ENCODE results near the gene STAMBPL1.
A peak's percentile ranks its signal among the peaks of the same experiment; 100 is the strongest.

Gene STAMBPL1

GRCh38 chr10:88953662-88954061 is 73.6 kb downstream of the STAMBPL1 start:
- peaks cover 0 to 4% of the 10 kb centered on the region in 2 experiments for H3K4me1 ChIP-seq (ENCODE audit: control insufficient read depth in 1 of 2, insufficient read depth in 1 of 2, low read depth in 1 of 2, low read length in 1 of 2)
- H3K27ac ChIP-seq: peak overlapping the region; percentile 39
- no peaks in the 10 kb centered on the region for H3K9me3 ChIP-seq
- TF ChIP-seq CTCF (IDR thresholded peaks at IDR 0.05): no peak
- H3K36me3 ChIP-seq: no peaks in the 10 kb centered on the region
- H3K4me3 ChIP-seq (ENCODE audit: low read depth in 1 of 2, low read length in 1 of 2): no peak overlapping the region
- no peaks in the 10 kb centered on the region for H3K27me3 ChIP-seq

GRCh38 chr10:88954458-88955083 is 74.5 kb downstream of the STAMBPL1 start:
- Histone ChIP-seq H3K27me3 (no peaks in the 10 kb centered on the region), H3K36me3 (no peaks in the 10 kb centered on the region), H3K9me3 (no peaks in the 10 kb centered on the region), H3K4me3 (ENCODE audit: low read depth in 1 of 2, low read length in 1 of 2) (no peak overlapping the region), H3K4me1 (ENCODE audit: control insufficient read depth in 1 of 2, insufficient read depth in 1 of 2, low read depth in 1 of 2, low read length in 1 of 2) (peaks cover 0 to 4% of the 10 kb centered on the region in 2 experiments), H3K27ac (no peak overlapping the region)
- no peak for TF ChIP-seq CTCF (IDR thresholded peaks at IDR 0.05)

GRCh38 chr10:88957381-88957780 is 77.3 kb downstream of the STAMBPL1 start:
- H3K4me3 ChIP-seq (ENCODE audit: low read depth in 1 of 2, low read length in 1 of 2): no peak overlapping the region
- H3K4me1 ChIP-seq (ENCODE audit: control insufficient read depth in 1 of 2, insufficient read depth in 1 of 2, low read depth in 1 of 2, low read length in 1 of 2): peaks cover 14 to 18% of the 10 kb centered on the region in 2 experiments
- TF ChIP-seq CTCF (IDR thresholded peaks at IDR 0.05): no peak
- no peaks in the 10 kb centered on the region for H3K27me3 ChIP-seq
- H3K27ac ChIP-seq: no peak overlapping the region
- H3K9me3 ChIP-seq: no peaks in the 10 kb centered on the region
- no peaks in the 10 kb centered on the region for H3K36me3 ChIP-seq

- Histone ChIP-seq H3K9me3 (no peaks in the 10 kb centered on the region), H3K27me3 (no peaks in the 10 kb centered on the region), H3K36me3 (no peaks in the 10 kb centered on the region), H3K4me1 (ENCODE audit: control insufficient read depth in 1 of 2, insufficient read depth in 1 of 2, low read depth in 1 of 2, low read length in 1 of 2) (peaks cover 17 to 29% of the 10 kb centered on the region in 2 experiments), H3K4me3 (ENCODE audit: low read depth in 1 of 2, low read length in 1 of 2) (no peak overlapping the region), H3K27ac (no peak overlapping the region)
- TF ChIP-seq CTCF (IDR thresholded peaks at IDR 0.05): no peak
These were observed 78.7 kb downstream of the STAMBPL1 start for GRCh38 chr10:88958721-88959120.

GRCh38 chr10:88960802-88961201 is 80.8 kb downstream of the STAMBPL1 start:
- H3K4me1 ChIP-seq (ENCODE audit: control insufficient read depth in 1 of 2, insufficient read depth in 1 of 2, low read depth in 1 of 2, low read length in 1 of 2): peaks cover 23 to 43% of the 10 kb centered on the region in 2 experiments
- H3K27ac ChIP-seq: no peak overlapping the region
- no peaks in the 10 kb centered on the region for H3K36me3 ChIP-seq
- H3K4me3 ChIP-seq (ENCODE audit: low read depth in 1 of 2, low read length in 1 of 2): no peak overlapping the region
- TF ChIP-seq CTCF (IDR thresholded peaks at IDR 0.05): no peak
- no peaks in the 10 kb centered on the region for H3K27me3 ChIP-seq
- no peaks in the 10 kb centered on the region for H3K9me3 ChIP-seq

All from neutrophil (primary cell).